Measurements from ENCODE around the gene MYZAP. TPM values are rescaled to one million over a fixed set of nuclear protein-coding genes. Genes with fewer than 3 reads are reported as not detected.

MYZAP gene
- total RNA-seq (2021), result 3.5 and 5.9 TPM in 2 replicates
- percentile 62 among the genes with signal in this experiment for Bru-seq, nascent RNA
- BruChase-seq, experiment 1, labeled RNA remaining after a 2-hour chase, result percentile 83 among the genes with signal in this experiment
- percentile 93 among the genes with signal in this experiment for BruChase-seq, experiment 2, labeled RNA remaining after a 6-hour chase
- long read RNA-seq, transcript MYZAP-201 (13 exons, 2,361 nt), result major isoform, 15 of 15 reads
- long read RNA-seq, partial matches to known transcripts, result 0 of 15 reads
- long read RNA-seq, other reads (novel, unspliced or antisense), result 0 of 15 reads

DNA sequence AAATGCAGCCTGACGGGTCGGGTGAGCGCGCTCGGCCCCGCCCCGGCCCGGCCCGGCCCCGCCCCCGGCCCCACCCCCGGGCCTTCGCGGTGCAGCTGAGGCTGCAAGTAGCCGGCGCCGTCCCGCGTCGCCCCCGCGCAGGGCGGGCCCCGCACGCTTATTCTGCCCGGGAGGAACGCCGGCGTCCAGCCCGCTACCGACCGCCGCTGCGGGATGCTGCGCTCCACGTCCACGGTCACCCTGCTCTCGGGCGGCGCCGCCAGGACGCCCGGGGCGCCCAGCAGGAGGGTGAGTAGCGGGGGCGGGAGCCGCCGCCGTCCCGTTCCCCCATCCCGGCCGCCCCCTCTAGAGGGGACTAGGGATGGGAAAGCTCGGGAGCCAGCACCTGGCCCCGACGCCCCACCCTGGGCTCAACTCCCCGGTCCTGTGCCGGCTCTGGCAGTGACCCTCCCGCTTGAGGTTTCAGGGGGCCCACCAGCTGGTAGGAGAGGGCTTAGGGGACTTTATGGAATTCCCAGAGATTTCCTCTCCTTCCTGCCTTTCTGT is at the start of gene MYZAP:
MYZAP (plus strand) TSS at position 83 of the 546 bp plus-strand sequence; CDS start at position 214, 131 bp downstream.
- H3K4me3 ChIP-seq, result peak within 1 kb of the TSS; percentile 78
- H3K9me3 ChIP-seq (ENCODE audit: insufficient read depth, low read depth), result no peaks in the 10 kb centered on the region
- H3K4me2 ChIP-seq, result peak within 1 kb of the TSS; percentile 99
- peak in 1 of 2 experiments; percentile 80 for DNase-seq
- BruUV-seq (replicated peaks), result no TSS peak
- intact Hi-C loops (cut with micrococcal nuclease; ENCODE audit: unreplicated experiment), result loop anchor here (1.0 to 2.0 kb wide), 3 partner anchors 15 to 31 kb away; no protein-coding TSS in a partner anchor
- ChIA-PET POLR2A (ENCODE audit: unreplicated experiment) (interaction anchor here (0.6 kb wide), 1 partner anchor 1781 kb away, joined by 6 read pairs; the partner anchor contains the start of gene MYO1E), CTCF (interaction anchor here (0.7 kb wide), 1 partner anchor 218 kb away, joined by 5 read pairs; no protein-coding TSS in a partner anchor)
- peaks cover 45% of the 10 kb centered on the region for H3K79me2 ChIP-seq (ENCODE audit: low read depth)
- peaks cover 73% of the 10 kb centered on the region for H3K4me1 ChIP-seq (replicated peaks; ENCODE audit: insufficient read depth)
- peak within 1 kb of the TSS; percentile 73 for H2AFZ ChIP-seq
- H3F3A ChIP-seq (ENCODE audit: insufficient read depth, low read depth), result peaks cover 7% of the 10 kb centered on the region
- H3K27me3 ChIP-seq (ENCODE audit: insufficient read depth, low read depth), result no peaks in the 10 kb centered on the region
- TF ChIP-seq EZH2 (IDR thresholded peaks at IDR 0.05; ENCODE audit: low read depth), result no peak
- TF ChIP-seq, protein P1, sequence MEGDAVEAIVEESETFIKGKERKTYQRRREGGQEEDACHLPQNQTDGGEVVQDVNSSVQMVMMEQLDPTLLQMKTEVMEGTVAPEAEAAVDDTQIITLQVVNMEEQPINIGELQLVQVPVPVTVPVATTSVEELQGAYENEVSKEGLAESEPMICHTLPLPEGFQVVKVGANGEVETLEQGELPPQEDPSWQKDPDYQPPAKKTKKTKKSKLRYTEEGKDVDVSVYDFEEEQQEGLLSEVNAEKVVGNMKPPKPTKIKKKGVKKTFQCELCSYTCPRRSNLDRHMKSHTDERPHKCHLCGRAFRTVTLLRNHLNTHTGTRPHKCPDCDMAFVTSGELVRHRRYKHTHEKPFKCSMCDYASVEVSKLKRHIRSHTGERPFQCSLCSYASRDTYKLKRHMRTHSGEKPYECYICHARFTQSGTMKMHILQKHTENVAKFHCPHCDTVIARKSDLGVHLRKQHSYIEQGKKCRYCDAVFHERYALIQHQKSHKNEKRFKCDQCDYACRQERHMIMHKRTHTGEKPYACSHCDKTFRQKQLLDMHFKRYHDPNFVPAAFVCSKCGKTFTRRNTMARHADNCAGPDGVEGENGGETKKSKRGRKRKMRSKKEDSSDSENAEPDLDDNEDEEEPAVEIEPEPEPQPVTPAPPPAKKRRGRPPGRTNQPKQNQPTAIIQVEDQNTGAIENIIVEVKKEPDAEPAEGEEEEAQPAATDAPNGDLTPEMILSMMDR (conservative IDR thresholded peaks at IDR 0.05), result no peak
- H4K20me1 ChIP-seq (ENCODE audit: insufficient read depth), result no peaks in the 10 kb centered on the region
- H3K27ac ChIP-seq, result peak within 1 kb of the TSS; percentile 90
- no peaks in the 10 kb centered on the region for H3K9me2 ChIP-seq (ENCODE audit: insufficient read depth)
- H3K36me3 ChIP-seq (ENCODE audit: low read depth), result no peaks in the 10 kb centered on the region; the same call in 1 of the 2 replicates

- Histone ChIP-seq H3K4me1 (replicated peaks; ENCODE audit: insufficient read depth) (no peaks in the 10 kb centered on the region), H4K20me1 (ENCODE audit: insufficient read depth) (no peaks in the 10 kb centered on the region), H3K4me2 (no peak overlapping the region), H3F3A (ENCODE audit: insufficient read depth, low read depth) (no peaks in the 10 kb centered on the region), H3K27me3 (ENCODE audit: insufficient read depth, low read depth) (no peaks in the 10 kb centered on the region), H3K4me3 (no peak overlapping the region), H3K9me2 (ENCODE audit: insufficient read depth) (no peaks in the 10 kb centered on the region), H2AFZ (no peak overlapping the region), H3K27ac (no peak overlapping the region), H3K79me2 (ENCODE audit: low read depth) (no peaks in the 10 kb centered on the region), H3K9me3 (ENCODE audit: insufficient read depth, low read depth) (no peaks in the 10 kb centered on the region), H3K36me3 (ENCODE audit: low read depth) (no peaks in the 10 kb centered on the region)
- no peak for TF ChIP-seq EZH2 (IDR thresholded peaks at IDR 0.05; ENCODE audit: low read depth)
- TF ChIP-seq, protein P1 (conservative IDR thresholded peaks at IDR 0.05), result peak; percentile 38
- intact Hi-C loops (cut with micrococcal nuclease; ENCODE audit: unreplicated experiment), result loop anchor here (5.0 kb wide), 2 partner anchors 200 to 1045 kb away; no protein-coding TSS in a partner anchor
- CTCF ChIA-PET, result interaction anchor here (0.6 to 1.7 kb wide), 10 partner anchors 8 to 1046 kb away, joined by 3 to 13 read pairs (median 6); no protein-coding TSS in a partner anchor
- POLR2A ChIA-PET (ENCODE audit: unreplicated experiment), result no interaction called here
- no TSS peak for BruUV-seq (replicated peaks)
- no peak for DNase-seq
Measured at GRCh38 chr15:57542505-57542817, 49.2 kb upstream of the MYZAP start.

DNA sequence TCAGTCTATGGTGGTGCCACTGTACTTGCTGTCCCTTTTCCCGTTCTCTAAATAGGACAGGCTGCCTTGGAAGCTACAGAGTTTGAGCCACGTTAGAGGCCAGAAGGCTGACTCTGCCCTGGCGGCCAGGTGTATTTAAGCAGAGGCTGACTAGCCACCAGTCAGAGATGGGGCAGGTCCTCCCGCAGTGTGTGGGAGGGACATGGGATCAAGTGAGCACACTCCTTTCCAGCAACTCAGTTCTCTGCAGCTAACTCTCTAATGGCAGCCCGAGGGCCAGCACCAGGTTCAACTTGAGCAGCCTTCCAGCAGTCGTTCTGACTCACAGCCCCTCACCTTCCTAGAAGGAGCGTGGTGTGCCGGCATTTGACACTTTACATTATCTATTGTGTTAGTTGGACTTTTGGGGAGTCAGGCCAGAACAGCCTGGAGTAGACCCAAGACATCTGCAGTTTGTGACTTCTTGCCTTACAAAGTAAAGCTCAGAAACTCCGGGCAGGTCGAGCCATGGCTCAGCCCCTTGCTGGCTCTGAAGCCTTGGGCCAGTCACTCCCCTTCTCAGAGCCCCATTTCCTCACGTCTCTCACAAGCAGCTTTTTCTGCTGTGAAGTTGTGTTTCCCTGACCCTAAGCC is 46.7 kb upstream of the MYZAP start:
- TF ChIP-seq EZH2 (IDR thresholded peaks at IDR 0.05; ENCODE audit: low read depth), result no peak
- TF ChIP-seq, protein P1 (conservative IDR thresholded peaks at IDR 0.05), result no peak
- Histone ChIP-seq H3K27ac (no peak overlapping the region), H3K36me3 (ENCODE audit: low read depth) (no peaks in the 10 kb centered on the region), H3K9me2 (ENCODE audit: insufficient read depth) (no peaks in the 10 kb centered on the region), H3F3A (ENCODE audit: insufficient read depth, low read depth) (no peaks in the 10 kb centered on the region), H3K27me3 (ENCODE audit: insufficient read depth, low read depth) (no peaks in the 10 kb centered on the region), H3K4me2 (no peak overlapping the region), H3K79me2 (ENCODE audit: low read depth) (no peaks in the 10 kb centered on the region), H3K4me1 (replicated peaks; ENCODE audit: insufficient read depth) (no peaks in the 10 kb centered on the region), H3K9me3 (ENCODE audit: insufficient read depth, low read depth) (no peaks in the 10 kb centered on the region), H4K20me1 (ENCODE audit: insufficient read depth) (no peaks in the 10 kb centered on the region), H2AFZ (no peak overlapping the region), H3K4me3 (no peak overlapping the region)
- no TSS peak for BruUV-seq (replicated peaks)
- CTCF ChIA-PET, result interaction anchor here (0.5 kb wide), 1 partner anchor 621 kb away, joined by 24 read pairs; no protein-coding TSS in a partner anchor
- POLR2A ChIA-PET (ENCODE audit: unreplicated experiment), result no interaction called here
- no peak for DNase-seq
- intact Hi-C loops (cut with micrococcal nuclease; ENCODE audit: unreplicated experiment), result loop anchor here (5.0 kb wide), 2 partner anchors 203 to 1048 kb away; no protein-coding TSS in a partner anchor

All from PC-9 (cell line).